GM18517 (cell line): Measurements from ENCODE around the gene PUDP.
"Not testable (repeated sequence)": the region's sequence is repeated elsewhere in the genome, so short reads cannot be mapped to it uniquely, and the experiment has no call there.

Experiments
- ATAC-seq: cut with Tn5 transposase; IDR thresholded peaks from one replicate; pipeline ENCODE4 v1.9.1; 2021; ENCODE audit warnings: mild to moderate bottlenecking, moderate library complexity; ENCODE audit not compliant: unreplicated experiment

The PUDP gene

GRCh38 chrX:7045238-7045955, 102.6 kb downstream of the PUDP start:
- ATAC-seq, result no peak

DNA sequence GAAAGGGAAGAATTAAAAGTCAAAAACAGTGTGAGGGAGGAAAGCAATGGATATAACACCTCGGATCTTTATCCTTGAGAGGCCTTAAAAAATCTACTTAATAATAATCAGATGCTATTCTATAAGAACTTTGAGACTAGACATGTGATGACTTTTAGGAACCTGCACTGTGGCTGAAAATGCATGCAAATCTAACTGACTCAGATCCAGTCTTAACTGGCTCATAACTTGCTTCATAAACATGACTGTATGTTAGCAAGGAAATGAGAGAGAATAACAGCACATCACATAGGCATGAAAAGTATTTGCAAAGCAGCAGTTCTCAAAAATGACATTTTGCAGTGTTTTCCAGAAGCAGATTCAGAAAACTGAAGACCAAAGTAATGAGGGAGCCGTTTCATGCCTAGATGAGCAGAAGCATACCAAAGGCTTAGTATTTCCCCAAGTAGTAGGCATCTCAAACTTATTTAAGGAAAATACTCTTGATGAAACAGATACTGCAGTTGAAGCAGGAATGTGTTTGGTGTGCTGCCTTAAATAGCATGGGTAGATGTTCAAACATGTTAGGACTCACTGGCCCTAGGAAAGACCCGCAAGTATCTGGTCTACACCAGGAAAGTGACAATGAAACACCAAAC, 104.0 kb downstream of the PUDP start:
- not testable (repeated sequence) for ATAC-seq

- ATAC-seq, result no peak
Observed at GRCh38 chrX:7028246-7028645, 119.7 kb downstream of the PUDP start.

DNA sequence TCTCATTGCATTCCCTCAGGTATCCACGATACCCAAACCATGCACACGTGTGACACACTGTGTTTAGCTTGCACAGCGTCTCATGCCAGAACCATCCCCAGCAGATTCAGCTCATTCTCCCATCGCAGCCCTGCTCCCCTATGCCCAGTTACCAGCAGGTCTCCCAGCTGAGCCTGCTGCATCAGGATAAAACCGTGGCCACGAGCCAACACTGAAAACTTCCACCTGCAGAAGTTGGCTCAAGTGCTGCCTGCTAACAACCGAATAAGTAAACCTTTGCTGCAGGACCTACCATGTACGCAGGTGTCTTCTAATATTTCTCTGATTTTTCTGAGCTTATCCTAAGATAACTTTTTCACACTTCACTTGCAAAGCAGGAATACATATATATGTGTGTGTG, 120.9 kb downstream of the PUDP start:
- ATAC-seq, result no peak

DNA sequence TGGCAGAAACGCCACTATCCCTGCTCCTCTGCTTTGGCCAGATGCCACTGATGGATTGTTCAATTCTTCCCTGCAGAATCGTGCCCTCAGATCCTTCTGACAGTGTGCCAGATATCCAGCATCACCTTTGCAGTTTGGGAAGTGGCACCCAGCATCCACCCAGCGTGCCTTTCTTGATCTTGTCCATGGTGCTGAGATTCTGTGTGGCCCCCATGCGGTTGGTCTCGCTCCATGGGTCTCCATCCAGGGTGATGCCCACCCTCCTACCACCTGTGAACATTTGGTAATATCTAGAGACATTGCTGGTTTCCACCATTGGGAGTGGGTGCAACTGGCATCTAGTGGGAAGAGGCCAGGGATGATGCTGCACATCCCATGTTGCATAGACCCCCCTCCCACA, 121.6 kb downstream of the PUDP start:
- ATAC-seq, result not testable (repeated sequence)

DNA sequence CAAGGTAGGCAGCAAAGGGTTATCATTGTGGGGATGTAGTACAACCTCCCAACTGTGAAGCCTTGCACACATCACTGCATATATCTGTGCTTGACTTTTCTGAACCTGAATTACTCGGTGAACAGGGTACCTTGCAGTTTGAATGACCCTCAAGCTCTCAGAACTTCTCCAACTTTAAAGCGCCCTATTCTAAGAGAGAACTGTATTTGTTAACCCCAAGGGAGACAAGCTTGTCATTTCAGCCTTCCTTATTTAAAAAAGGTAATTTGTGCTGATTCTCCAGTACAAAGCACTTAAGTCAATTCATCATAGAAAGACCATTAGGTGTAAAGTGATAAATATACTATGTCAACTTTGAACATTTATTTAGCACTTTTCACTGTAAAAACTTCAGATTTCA, 122.5 kb downstream of the PUDP start:
- no peak for ATAC-seq

DNA sequence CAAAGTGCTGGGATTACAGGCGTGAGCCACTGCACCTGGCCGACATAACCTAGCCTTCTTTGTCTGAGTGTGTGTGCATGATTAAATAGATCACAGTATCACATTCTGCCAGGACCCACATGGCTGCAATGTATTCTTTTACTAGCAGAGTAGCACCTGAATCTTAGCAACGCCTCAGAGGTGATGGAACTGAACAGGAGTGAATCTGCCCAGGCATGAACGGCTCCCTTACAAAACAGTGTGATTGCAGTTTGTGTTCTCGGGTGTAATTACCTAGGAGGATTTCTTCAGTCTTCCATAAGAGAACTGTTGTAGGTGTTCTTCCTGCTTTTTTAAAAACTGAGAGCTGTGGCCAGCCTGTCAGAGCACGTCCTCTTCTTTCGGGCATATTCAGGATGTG, 123.1 kb downstream of the PUDP start:
- no peak for ATAC-seq

GRCh38 chrX:7022996-7023395, 125.0 kb downstream of the PUDP start:
- not testable (repeated sequence) for ATAC-seq

DNA sequence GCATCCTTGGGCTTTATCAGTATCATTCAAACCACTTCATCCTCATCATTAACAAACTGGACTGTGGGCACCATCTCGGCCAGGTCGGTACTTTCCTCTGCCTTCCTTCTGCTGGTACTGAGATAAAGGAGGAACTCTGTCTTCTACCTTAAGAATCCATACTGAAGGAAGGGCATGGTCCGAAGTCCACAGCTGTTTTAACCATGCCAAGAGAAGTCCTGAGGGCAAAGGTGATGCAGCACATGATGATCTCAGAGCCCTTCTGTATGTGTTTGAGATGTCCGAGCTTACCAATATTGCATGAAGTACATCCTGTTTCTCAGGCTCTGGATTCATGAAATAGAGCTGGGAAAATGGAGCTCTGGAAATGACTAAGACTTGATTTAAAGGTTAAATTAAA, 126.0 kb downstream of the PUDP start:
- no peak for ATAC-seq

DNA sequence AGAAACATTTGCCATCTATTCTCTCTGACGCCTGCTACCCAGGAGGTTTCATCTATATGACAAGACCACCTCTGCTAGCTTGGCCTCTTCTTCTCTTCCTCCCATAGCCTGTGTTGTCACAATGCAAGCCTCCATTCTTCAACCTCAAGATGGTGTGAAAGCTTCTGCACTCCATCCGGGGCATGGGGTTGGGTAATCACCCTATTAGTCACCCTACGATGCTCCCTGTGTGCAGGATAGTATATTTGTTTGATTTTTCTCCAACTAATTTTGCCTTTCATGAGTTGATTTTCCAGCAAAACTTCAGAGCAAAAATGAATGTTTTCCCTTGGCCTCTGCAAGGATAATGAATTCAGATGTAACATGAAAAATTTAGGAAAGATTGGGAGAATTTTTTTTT, 128.4 kb downstream of the PUDP start:
- ATAC-seq, result no peak

DNA sequence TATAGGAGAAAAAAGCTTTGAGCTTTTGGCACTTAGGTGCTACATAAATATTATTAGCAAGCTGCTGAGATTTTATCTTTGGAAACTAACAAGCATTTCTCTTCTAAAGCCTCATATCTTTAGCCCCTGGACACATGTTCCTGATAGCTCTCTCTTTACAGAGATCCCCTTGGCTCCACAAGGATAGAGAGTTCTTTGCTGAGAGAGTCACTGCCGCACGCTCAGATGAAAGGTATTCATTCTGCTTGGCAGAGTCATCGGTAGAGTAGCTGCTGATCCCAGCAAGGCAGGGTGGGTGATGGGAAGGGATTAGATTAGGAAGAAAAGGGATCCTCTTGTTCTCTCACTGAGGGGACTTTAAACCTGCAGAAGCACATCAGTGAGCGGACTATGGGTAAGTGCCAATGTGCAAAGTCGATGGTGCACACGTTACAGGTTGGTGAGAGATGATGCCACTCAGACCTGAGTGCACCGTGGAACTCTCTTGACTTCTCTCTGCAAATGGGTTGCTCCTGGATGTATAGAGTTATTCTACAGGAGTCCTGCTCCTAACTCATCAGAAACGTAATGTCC, 135.6 kb downstream of the PUDP start:
- ATAC-seq, result not testable (repeated sequence)

DNA sequence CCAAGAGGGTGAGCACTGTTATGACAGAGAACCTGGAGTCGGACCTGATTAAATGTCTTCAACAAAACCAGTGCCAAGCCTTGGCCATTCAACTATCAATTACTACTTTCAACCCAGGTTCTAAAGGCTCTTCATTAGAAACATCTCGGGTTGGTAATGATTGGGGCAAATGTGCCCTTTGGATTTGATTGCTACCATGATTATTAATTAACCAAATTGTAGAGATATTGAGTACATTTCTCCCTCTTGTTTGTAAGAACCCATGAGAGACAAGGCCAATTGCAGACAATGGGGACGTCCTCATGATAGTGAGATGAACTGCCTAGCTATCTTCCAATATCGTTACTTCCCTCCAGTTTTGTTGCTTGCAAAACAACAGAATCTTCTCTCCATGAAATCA, 137.1 kb downstream of the PUDP start:
- not testable (repeated sequence) for ATAC-seq

GRCh38 chrX:7007328-7007727, 140.6 kb downstream of the PUDP start:
- not testable (repeated sequence) for ATAC-seq
